ENCODE measurements around the gene UBL4A.

The UBL4A gene

GRCh38 chrX:154486396-154487207, at the start of gene UBL4A:
UBL4A (minus strand) TSS chrX:154486615; CDS start chrX:154486584, 31 bp downstream.
- peak; percentile 45 for DNase-seq (ENCODE audit: low spot score)

GRCh38 chrX:154535892-154536291, 49.5 kb upstream of the UBL4A start:
- DNase-seq (ENCODE audit: low spot score) = no peak

GRCh38 chrX:154534526-154535322, 48.3 kb upstream of the UBL4A start:
- peak; percentile 86 for DNase-seq (ENCODE audit: low spot score)

- no peak for DNase-seq (ENCODE audit: low spot score)
These were observed 46.3 kb upstream of the UBL4A start for GRCh38 chrX:154532690-154533089.

- DNase-seq (ENCODE audit: low spot score) = no peak
These were observed 45.2 kb upstream of the UBL4A start for GRCh38 chrX:154531626-154532025.

- no peak for DNase-seq (ENCODE audit: low spot score)
These were observed 43.9 kb upstream of the UBL4A start for GRCh38 chrX:154530286-154530685.

- DNase-seq (ENCODE audit: low spot score) = no peak
These were observed 42.8 kb upstream of the UBL4A start for GRCh38 chrX:154529206-154529612.

GRCh38 chrX:154526901-154527675, 40.7 kb upstream of the UBL4A start:
- peak; percentile 60 for DNase-seq (ENCODE audit: low spot score)

GRCh38 chrX:154525606-154526490, 39.4 kb upstream of the UBL4A start:
- DNase-seq (ENCODE audit: low spot score) = no peak

- DNase-seq (ENCODE audit: low spot score) = no peak
These were observed 33.0 kb upstream of the UBL4A start for GRCh38 chrX:154519389-154519788.

- DNase-seq (ENCODE audit: low spot score) = no peak
These were observed 30.8 kb upstream of the UBL4A start for GRCh38 chrX:154517101-154517781.

- peak; percentile 14 for DNase-seq (ENCODE audit: low spot score)
These were observed 30.3 kb upstream of the UBL4A start for GRCh38 chrX:154516656-154517100.

GRCh38 chrX:154515966-154516655, 29.7 kb upstream of the UBL4A start, which contains the start of gene FAM3A:
FAM3A (minus strand) TSS chrX:154516232; CDS start chrX:154515772, 460 bp downstream.
- DNase-seq (ENCODE audit: low spot score) = peak; percentile 92

GRCh38 chrX:154515090-154515965, 28.9 kb upstream of the UBL4A start:
- peak; percentile 6 for DNase-seq (ENCODE audit: low spot score)

GRCh38 chrX:154513716-154514115, 27.3 kb upstream of the UBL4A start:
- DNase-seq (ENCODE audit: low spot score) = no peak

GRCh38 chrX:154512879-154513553, 26.6 kb upstream of the UBL4A start:
- DNase-seq (ENCODE audit: low spot score) = no peak

- no peak for DNase-seq (ENCODE audit: low spot score)
These were observed 25.3 kb upstream of the UBL4A start for GRCh38 chrX:154511761-154512160.

- DNase-seq (ENCODE audit: low spot score) = no peak
These were observed 23.0 kb upstream of the UBL4A start for GRCh38 chrX:154509455-154509854.
